DND-41 (cell line): ENCODE measurements around the gene IRAG1.

ENCODE experiments used
- ATAC-seq: fragments of 200-7000 bp; cut with Tn5 transposase; 3 replicates; pipeline ENCODE4 v1.9.1; 2021; ENCODE audit warnings: low read depth; ENCODE audit not compliant: insufficient read depth
- DNase-seq: peaks from one replicate; pipeline ENCODE4 v3.0.0-alpha.2; 2020
- H2AFZ ChIP-seq: 2 replicates; pipeline ENCODE4 v1.6.0; 2012; ENCODE audit warnings: low read depth, low read length
- H3K27ac ChIP-seq: 2 replicates; pipeline ENCODE4 v1.5.1; 2012; ENCODE audit warnings: low read length, inconsistent platforms
- H3K27me3 ChIP-seq: fragments of 200-600 bp; sonication (generic); 2 replicates; pipeline ENCODE4 v1.6.0; 2012; ENCODE audit warnings: low read length, mild to moderate bottlenecking, inconsistent platforms; ENCODE audit not compliant: insufficient read depth, poor library complexity
- H3K36me3 ChIP-seq: 2 replicates; pipeline ENCODE4 v1.5.1; 2012; ENCODE audit warnings: low read length, inconsistent platforms; ENCODE audit not compliant: insufficient read depth
- H3K4me1 ChIP-seq: 2 replicates; pipeline ENCODE4 v1.5.1; 2012; ENCODE audit warnings: mild to moderate bottlenecking, low read length; ENCODE audit not compliant: insufficient read depth
- H3K4me2 ChIP-seq: 2 replicates; pipeline ENCODE4 v1.6.0; 2012; ENCODE audit warnings: mild to moderate bottlenecking, moderate library complexity, low read length, inconsistent platforms; ENCODE audit not compliant: insufficient read depth
- H3K4me3 ChIP-seq, 2 experiments: fragments of 200-600 bp in 1 of 2; shearing (Covaris generic) in 1 of 2; 2 replicates each; pipeline ENCODE4 v1.5.1; 2012 to 2016; ENCODE audit warnings: inconsistent platforms in 2 of 2, low read length in 2 of 2, mild to moderate bottlenecking in 2 of 2, low read depth in 1 of 2, moderate library complexity in 1 of 2
- H3K79me2 ChIP-seq: 2 replicates; pipeline ENCODE4 v1.6.0; 2012; ENCODE audit warnings: low read length, inconsistent platforms; ENCODE audit not compliant: insufficient read depth
- H3K9ac ChIP-seq: 2 replicates; pipeline ENCODE4 v1.6.0; 2012; ENCODE audit warnings: low read depth, mild to moderate bottlenecking, inconsistent platforms, low read length, moderate library complexity
- H3K9me3 ChIP-seq: 2 replicates; pipeline ENCODE4 v1.5.1; 2012; ENCODE audit warnings: low read length, moderate library complexity, mild to moderate bottlenecking, inconsistent platforms; ENCODE audit not compliant: insufficient read depth, severe bottlenecking
- H4K20me1 ChIP-seq: 2 replicates; pipeline ENCODE4 v1.6.0; 2012; ENCODE audit warnings: low read length; ENCODE audit not compliant: insufficient read depth
- EZH2 ChIP-seq: IDR thresholded peaks from 3 replicates; pipeline ENCODE4 v1.6.1; 2012; ENCODE audit warnings: borderline replicate concordance, low read depth, mild to moderate bottlenecking, moderate library complexity, low read length, inconsistent platforms; ENCODE audit not compliant: severe bottlenecking
- TF ChIP-seq, protein P1 (sequence below): IDR thresholded peaks from 2 replicates; pipeline ENCODE4 v1.5.1; 2012; ENCODE audit warnings: borderline replicate concordance, low read length, moderate library complexity, mild to moderate bottlenecking; ENCODE audit not compliant: poor library complexity, severe bottlenecking; ENCODE audit errors: extremely low read depth

The IRAG1 gene

DNA sequence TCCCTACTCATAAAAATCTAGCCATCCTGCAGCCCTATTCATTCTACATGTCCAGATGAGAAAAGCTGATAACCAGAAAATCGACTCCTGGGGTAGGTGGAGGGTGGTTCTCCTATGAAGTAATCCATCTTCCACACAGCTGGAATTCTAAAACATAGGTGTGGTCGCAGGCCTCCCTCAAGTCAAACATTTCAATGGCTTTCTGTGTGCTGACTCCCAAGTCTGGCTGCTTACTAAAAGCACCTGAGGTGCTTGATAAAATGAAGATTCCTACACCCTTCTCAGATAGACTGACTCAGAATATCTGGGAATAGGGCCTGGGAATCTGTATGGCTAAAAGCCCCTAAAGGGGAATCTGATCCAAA, 26.1 kb downstream of the IRAG1 start:
- Histone ChIP-seq H3K4me2 (no peak overlapping the region), H3K36me3 (no peaks in the 10 kb centered on the region), H3K4me1 (no peaks in the 10 kb centered on the region), H3K9me3 (no peaks in the 10 kb centered on the region), H3K79me2 (no peaks in the 10 kb centered on the region), H2AFZ (no peak overlapping the region), H3K9ac (no peak overlapping the region), H3K27ac (no peak overlapping the region), H3K4me3 (no peak overlapping the region), H3K27me3 (peaks cover 19% of the 10 kb centered on the region), H4K20me1 (no peaks in the 10 kb centered on the region)
- no peak for ATAC-seq
- TF ChIP-seq, protein P1, sequence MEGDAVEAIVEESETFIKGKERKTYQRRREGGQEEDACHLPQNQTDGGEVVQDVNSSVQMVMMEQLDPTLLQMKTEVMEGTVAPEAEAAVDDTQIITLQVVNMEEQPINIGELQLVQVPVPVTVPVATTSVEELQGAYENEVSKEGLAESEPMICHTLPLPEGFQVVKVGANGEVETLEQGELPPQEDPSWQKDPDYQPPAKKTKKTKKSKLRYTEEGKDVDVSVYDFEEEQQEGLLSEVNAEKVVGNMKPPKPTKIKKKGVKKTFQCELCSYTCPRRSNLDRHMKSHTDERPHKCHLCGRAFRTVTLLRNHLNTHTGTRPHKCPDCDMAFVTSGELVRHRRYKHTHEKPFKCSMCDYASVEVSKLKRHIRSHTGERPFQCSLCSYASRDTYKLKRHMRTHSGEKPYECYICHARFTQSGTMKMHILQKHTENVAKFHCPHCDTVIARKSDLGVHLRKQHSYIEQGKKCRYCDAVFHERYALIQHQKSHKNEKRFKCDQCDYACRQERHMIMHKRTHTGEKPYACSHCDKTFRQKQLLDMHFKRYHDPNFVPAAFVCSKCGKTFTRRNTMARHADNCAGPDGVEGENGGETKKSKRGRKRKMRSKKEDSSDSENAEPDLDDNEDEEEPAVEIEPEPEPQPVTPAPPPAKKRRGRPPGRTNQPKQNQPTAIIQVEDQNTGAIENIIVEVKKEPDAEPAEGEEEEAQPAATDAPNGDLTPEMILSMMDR = no peak
- TF ChIP-seq EZH2 = no peak
- DNase-seq = no peak

DNA sequence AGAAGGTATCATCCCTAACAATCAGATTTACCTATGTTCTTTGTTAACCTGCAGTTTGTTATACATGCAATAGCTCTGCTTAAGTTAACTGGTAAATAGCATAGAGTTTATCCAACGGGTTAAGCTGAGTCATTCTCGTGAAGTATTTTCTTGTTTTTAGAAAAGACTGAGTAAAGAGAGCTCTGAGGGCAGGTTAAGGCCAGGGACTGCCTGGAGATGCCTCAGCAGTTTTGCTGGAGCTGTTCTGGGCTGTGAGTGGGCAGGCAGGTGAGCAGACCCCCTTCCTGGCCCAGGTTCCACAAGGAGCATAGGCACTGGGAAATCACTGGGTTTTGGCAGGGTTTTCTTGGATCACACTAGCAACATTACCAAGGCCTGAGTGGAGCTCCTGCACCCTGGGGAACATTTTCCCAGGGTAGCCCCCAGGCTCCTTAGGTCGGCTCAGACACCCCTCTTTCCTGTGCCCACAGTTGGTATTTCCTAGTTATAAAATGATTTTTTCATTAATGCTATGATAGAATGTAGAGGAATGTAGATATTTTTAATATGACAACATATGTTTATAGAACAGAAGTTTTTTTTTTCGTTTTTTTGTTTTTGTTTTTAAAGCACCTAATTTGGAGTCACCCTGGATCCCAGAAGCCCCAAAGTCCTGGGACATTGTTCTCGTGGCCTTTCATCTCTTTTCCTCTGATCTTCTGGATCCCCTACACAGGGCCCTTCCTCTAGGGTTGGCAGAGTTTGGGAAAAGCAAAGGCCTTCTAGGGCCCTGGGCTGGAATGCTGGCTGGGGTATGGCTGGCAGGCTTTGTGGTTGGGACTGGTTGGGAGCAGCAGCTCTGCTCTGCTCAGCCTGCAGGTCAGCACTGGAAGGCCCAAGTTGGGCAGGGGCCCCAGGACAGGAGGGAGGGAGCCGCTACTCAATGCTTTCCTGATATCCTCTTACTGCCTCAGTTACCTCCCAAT, 26.7 kb downstream of the IRAG1 start:
- H3K4me3 ChIP-seq = no peak overlapping the region
- H2AFZ ChIP-seq = no peak overlapping the region
- H3K79me2 ChIP-seq = no peaks in the 10 kb centered on the region
- peaks cover 18% of the 10 kb centered on the region for H3K27me3 ChIP-seq
- no peaks in the 10 kb centered on the region for H3K9me3 ChIP-seq
- no peak for TF ChIP-seq EZH2
- TF ChIP-seq, protein P1 = no peak
- no peak for DNase-seq
- no peaks in the 10 kb centered on the region for H4K20me1 ChIP-seq
- H3K4me2 ChIP-seq = no peak overlapping the region
- H3K9ac ChIP-seq = no peak overlapping the region
- no peaks in the 10 kb centered on the region for H3K36me3 ChIP-seq
- H3K4me1 ChIP-seq = no peaks in the 10 kb centered on the region
- H3K27ac ChIP-seq = no peak overlapping the region
- ATAC-seq = no peak

DNA sequence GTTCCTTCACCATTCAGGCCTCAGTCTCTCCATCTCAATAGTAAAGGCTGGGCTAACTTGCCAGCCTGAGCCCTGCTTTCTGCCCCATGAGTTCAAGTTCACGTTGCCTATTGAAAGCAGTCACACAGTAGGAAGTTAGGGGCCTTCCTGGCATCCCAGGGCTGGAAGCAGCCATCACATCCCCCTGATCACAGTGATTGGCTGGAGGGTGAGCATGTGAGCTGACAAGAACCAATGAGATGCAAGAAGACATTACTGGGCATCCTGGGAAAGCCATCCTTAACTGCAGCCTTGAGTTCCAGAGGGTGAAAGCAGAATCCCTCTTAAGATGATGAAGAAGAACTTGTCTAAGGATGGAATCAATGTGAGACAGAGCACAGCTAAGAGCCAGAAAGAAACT, 29.1 kb downstream of the IRAG1 start:
- peaks cover 22% of the 10 kb centered on the region for H3K27me3 ChIP-seq
- no peak overlapping the region for H2AFZ ChIP-seq
- H3K4me2 ChIP-seq = no peak overlapping the region
- H3K79me2 ChIP-seq = no peaks in the 10 kb centered on the region
- DNase-seq (no peak), ATAC-seq (no peak)
- H3K4me3 ChIP-seq = no peak overlapping the region
- no peaks in the 10 kb centered on the region for H3K9me3 ChIP-seq
- no peaks in the 10 kb centered on the region for H4K20me1 ChIP-seq
- H3K27ac ChIP-seq = no peak overlapping the region
- no peaks in the 10 kb centered on the region for H3K36me3 ChIP-seq
- no peak for TF ChIP-seq EZH2
- TF ChIP-seq, protein P1 = no peak
- H3K4me1 ChIP-seq = no peaks in the 10 kb centered on the region
- no peak overlapping the region for H3K9ac ChIP-seq
